K562 (cell line): ENCODE data around the gene HMGB2. TPM values are rescaled to one million over a fixed set of nuclear protein-coding genes. Genes with fewer than 3 reads are reported as not detected.

Experiments
- CHCHD3 ChIP-seq: fragments of 250-450 bp; sonication (Bioruptor Pico); IDR thresholded peaks from 2 replicates; pipeline ENCODE4 v2.1.2; 2022; ENCODE audit warnings: mild to moderate bottlenecking
- GATA2 ChIP-seq: sonication (generic); formaldehyde crosslinking; IDR thresholded peaks from 2 replicates; pipeline ENCODE4 v1.4.0; 2020; ENCODE audit warnings: mild to moderate bottlenecking, missing genetic modification reagents
- HDAC3 ChIP-seq: fragments of 450-650 bp; IDR thresholded peaks from 2 replicates; pipeline ENCODE4 v1.6.1; 2018; ENCODE audit warnings: borderline replicate concordance, mild to moderate bottlenecking, moderate library complexity; ENCODE audit not compliant: partially characterized antibody
- MCM3 ChIP-seq: fragments of 450-650 bp; IDR thresholded peaks from 2 replicates; pipeline ENCODE4 v1.6.1; 2016
- NFIC ChIP-seq: fragments of 450-650 bp; IDR thresholded peaks from 2 replicates; pipeline ENCODE4 v1.6.1; 2017; ENCODE audit warnings: mild to moderate bottlenecking, inconsistent platforms
- NFRKB ChIP-seq: fragments of 450-650 bp; IDR thresholded peaks from 2 replicates; pipeline ENCODE4 v1.6.1; 2016; ENCODE audit warnings: low read depth
- NR2C1 ChIP-seq, 2 experiments: fragments of 450-650 bp; IDR thresholded peaks; 2 replicates each; pipeline ENCODE4 v1.6.1; 2017; ENCODE audit warnings: mild to moderate bottlenecking in 2 of 2, antibody characterized with exemption in 1 of 2, inconsistent platforms in 1 of 2, missing compliant biosample characterization in 1 of 2, missing genetic modification characterization in 1 of 2
- PHB ChIP-seq: fragments of 250-450 bp; sonication (Bioruptor Pico); IDR thresholded peaks from 2 replicates; pipeline ENCODE4 v1.5.0; 2021
- POLR2B ChIP-seq: fragments of 450-650 bp; IDR thresholded peaks from 2 replicates; pipeline ENCODE4 v1.6.1; 2018; ENCODE audit warnings: low read depth; ENCODE audit not compliant: partially characterized antibody
- RBBP5 ChIP-seq: fragments of 200-600 bp; sonication (generic); IDR thresholded peaks from 2 replicates; pipeline ENCODE4 v1.6.1; 2012; ENCODE audit warnings: borderline replicate concordance, mild to moderate bottlenecking, low read length, control low read depth, inconsistent platforms; ENCODE audit not compliant: insufficient read depth, poor library complexity, severe bottlenecking
- SIN3B ChIP-seq: fragments of 450-650 bp; IDR thresholded peaks from 2 replicates; pipeline ENCODE4 v1.6.1; 2017; ENCODE audit warnings: low read depth, mild to moderate bottlenecking, moderate library complexity
- SNIP1 ChIP-seq: fragments of 450-650 bp; IDR thresholded peaks from 2 replicates; pipeline ENCODE4 v1.7.1; 2017; ENCODE audit warnings: low read depth, mild to moderate bottlenecking
- THRAP3 ChIP-seq: fragments of 450-650 bp; IDR thresholded peaks from 2 replicates; pipeline ENCODE4 v1.6.1; 2016; ENCODE audit warnings: mild to moderate bottlenecking, inconsistent platforms, borderline replicate concordance
- ZC3H8 ChIP-seq: fragments of 450-650 bp; IDR thresholded peaks from 2 replicates; pipeline ENCODE4 v1.6.1; 2017
- ZNF197 ChIP-seq: fragments of 200-800 bp; sonication (Bioruptor generic); IDR thresholded peaks from 2 replicates; pipeline ENCODE4 v1.6.1; 2016; ENCODE audit warnings: low read depth, missing genetic modification characterization, missing compliant biosample characterization
- ZNF274 ChIP-seq: IDR thresholded peaks from 2 replicates; pipeline ENCODE4 v1.6.1; 2011; ENCODE audit warnings: low read depth, mild to moderate bottlenecking, low read length, moderate library complexity, borderline replicate concordance
- ZZZ3 ChIP-seq: fragments of 450-650 bp; IDR thresholded peaks from 2 replicates; pipeline ENCODE4 v1.6.1; 2016; ENCODE audit warnings: antibody characterized with exemption, mild to moderate bottlenecking, moderate library complexity
- polyA plus RNA-seq, 8 experiments: library from polyadenylated mRNA; depleted of rRNA in 4 of 8; stranded (reverse) in 5 of 8; unstranded in 3 of 8; fragments of >200 nt; fragmentation: Nextera tagmentation in 2 of 8; fragmentation: Illumina TruSeq in 1 of 8; extraction: Ambion mirVana in 2 of 8; extraction: Trizol in 1 of 8; gene quantifications; 2 replicates each; pipeline versions ENCODE4 v1.2.1 to v1.2.3, GENCODE V29; 2011 to 2014; ENCODE audit warnings: inconsistent platforms in 1 of 8, missing spikeins in 1 of 8
- total RNA-seq, 7 experiments: library from RNA; depleted of rRNA in 6 of 7; stranded (reverse); fragments of >200 nt in 6 of 7; fragmentation: Illumina TruSeq in 2 of 7; extraction: Trizol in 2 of 7; gene quantifications; 2 replicates each; pipeline versions ENCODE4 v1.2.1 to v1.2.3, GENCODE V29; 2011 to 2021; ENCODE audit warnings: low replicate concordance in 1 of 7
- TF ChIP-seq, protein P1 (sequence below): fragments of 250-450 bp; sonication (Bioruptor Pico); IDR thresholded peaks from 2 replicates; pipeline ENCODE4 v1.8.0; 2022; ENCODE audit warnings: moderate library complexity, mild to moderate bottlenecking, inconsistent platforms
- TF ChIP-seq, protein P2 (sequence below): fragments of 450-650 bp; IDR thresholded peaks from 2 replicates; pipeline ENCODE4 v1.7.0; 2016; ENCODE audit warnings: borderline replicate concordance
- TF ChIP-seq, protein P3 (sequence below): fragments of 150-350 bp; conservative IDR thresholded peaks from 2 replicates; pipeline ENCODE4 v1.6.1; 2014; ENCODE audit warnings: low read length
- TF ChIP-seq, protein P4 (sequence below), 3 experiments: IDR thresholded peaks in 2 of 3; conservative IDR thresholded peaks in 1 of 3; 2 replicates each; pipeline ENCODE4 v1.5.1; 2011 to 2012; ENCODE audit warnings: low read length in 3 of 3, mild to moderate bottlenecking in 3 of 3, control low read depth in 2 of 3, improper control_type of control experiment in 1 of 3, inconsistent platforms in 1 of 3, low read depth in 1 of 3, mixed read lengths in 1 of 3, moderate library complexity in 1 of 3; ENCODE audit not compliant: insufficient read depth in 2 of 3

HMGB2 gene
- total and polyA plus RNA-seq, 9 of the 15 experiments (the other 6 are each of a cell fraction or from before 2014, with no cell fraction given): 309 to 822 (median 626) TPM

DNA sequence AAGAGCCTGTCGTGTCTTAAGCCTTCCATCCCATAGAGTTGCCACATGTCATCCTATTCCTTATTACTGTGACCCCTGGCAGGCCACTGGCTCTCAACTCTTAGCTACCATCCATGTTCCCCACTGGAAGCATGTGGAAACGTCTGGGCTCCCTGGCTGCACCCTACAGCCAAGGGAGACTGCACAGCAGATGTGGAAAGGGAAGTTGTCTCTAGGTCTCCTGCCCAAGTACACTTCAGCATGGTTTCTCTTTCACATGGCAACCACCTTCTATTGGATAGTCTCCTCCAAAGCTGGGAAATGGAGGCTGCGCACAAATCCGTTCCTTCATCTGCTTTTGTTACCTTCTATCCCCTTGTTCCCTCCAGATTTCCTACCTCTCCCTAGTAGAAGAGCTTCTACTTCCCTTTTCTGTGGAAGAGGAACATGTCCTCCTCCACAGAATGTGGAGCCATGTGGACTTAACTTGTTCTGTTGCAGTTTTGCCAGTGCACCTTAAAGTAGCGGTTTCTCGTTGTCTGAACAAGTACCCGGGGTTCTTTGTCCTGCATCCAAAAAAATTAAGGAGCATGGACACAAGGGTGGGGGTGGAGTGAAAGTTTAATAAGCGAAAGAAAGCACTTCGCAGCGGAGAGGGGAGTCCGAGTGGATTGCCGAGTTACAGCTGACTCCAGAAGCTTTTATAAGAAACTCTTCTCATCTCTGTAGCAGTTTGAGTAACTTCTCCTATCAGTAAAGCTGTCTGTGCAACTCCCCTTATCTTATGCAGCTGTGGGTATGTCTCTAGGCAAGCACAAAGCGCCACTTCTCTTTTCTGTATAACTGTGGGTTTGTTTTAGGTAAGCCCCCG is 52.5 kb downstream of the HMGB2 start (continued):
- TF ChIP-seq, protein P1, sequence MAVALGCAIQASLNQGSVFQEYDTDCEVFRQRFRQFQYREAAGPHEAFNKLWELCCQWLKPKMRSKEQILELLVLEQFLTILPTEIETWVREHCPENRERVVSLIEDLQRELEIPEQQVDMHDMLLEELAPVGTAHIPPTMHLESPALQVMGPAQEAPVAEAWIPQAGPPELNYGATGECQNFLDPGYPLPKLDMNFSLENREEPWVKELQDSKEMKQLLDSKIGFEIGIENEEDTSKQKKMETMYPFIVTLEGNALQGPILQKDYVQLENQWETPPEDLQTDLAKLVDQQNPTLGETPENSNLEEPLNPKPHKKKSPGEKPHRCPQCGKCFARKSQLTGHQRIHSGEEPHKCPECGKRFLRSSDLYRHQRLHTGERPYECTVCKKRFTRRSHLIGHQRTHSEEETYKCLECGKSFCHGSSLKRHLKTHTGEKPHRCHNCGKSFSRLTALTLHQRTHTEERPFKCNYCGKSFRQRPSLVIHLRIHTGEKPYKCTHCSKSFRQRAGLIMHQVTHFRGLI (CRISPR knock-in tag): no peak
- TF ChIP-seq MCM3: no peak
- no peak for TF ChIP-seq ZC3H8
- no peak for TF ChIP-seq NFIC
- no peak for TF ChIP-seq NR2C1 (IDR thresholded peaks at IDR 0.05)
- TF ChIP-seq NR2C1 (tag; IDR thresholded peaks at IDR 0.05): no peak
- no peak for TF ChIP-seq THRAP3
- no peak for TF ChIP-seq POLR2B
- no peak for TF ChIP-seq RBBP5
- TF ChIP-seq, protein P2, sequence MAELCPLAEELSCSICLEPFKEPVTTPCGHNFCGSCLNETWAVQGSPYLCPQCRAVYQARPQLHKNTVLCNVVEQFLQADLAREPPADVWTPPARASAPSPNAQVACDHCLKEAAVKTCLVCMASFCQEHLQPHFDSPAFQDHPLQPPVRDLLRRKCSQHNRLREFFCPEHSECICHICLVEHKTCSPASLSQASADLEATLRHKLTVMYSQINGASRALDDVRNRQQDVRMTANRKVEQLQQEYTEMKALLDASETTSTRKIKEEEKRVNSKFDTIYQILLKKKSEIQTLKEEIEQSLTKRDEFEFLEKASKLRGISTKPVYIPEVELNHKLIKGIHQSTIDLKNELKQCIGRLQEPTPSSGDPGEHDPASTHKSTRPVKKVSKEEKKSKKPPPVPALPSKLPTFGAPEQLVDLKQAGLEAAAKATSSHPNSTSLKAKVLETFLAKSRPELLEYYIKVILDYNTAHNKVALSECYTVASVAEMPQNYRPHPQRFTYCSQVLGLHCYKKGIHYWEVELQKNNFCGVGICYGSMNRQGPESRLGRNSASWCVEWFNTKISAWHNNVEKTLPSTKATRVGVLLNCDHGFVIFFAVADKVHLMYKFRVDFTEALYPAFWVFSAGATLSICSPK: no peak
- no peak for TF ChIP-seq ZNF274
- TF ChIP-seq, protein P3, sequence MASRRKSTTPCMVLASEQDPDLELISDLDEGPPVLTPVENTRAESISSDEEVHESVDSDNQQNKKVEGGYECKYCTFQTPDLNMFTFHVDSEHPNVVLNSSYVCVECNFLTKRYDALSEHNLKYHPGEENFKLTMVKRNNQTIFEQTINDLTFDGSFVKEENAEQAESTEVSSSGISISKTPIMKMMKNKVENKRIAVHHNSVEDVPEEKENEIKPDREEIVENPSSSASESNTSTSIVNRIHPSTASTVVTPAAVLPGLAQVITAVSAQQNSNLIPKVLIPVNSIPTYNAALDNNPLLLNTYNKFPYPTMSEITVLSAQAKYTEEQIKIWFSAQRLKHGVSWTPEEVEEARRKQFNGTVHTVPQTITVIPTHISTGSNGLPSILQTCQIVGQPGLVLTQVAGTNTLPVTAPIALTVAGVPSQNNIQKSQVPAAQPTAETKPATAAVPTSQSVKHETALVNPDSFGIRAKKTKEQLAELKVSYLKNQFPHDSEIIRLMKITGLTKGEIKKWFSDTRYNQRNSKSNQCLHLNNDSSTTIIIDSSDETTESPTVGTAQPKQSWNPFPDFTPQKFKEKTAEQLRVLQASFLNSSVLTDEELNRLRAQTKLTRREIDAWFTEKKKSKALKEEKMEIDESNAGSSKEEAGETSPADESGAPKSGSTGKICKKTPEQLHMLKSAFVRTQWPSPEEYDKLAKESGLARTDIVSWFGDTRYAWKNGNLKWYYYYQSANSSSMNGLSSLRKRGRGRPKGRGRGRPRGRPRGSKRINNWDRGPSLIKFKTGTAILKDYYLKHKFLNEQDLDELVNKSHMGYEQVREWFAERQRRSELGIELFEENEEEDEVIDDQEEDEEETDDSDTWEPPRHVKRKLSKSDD: no peak
- TF ChIP-seq NFRKB: no peak
- TF ChIP-seq HDAC3: no peak
- TF ChIP-seq ZZZ3: no peak
- TF ChIP-seq, protein P4, sequence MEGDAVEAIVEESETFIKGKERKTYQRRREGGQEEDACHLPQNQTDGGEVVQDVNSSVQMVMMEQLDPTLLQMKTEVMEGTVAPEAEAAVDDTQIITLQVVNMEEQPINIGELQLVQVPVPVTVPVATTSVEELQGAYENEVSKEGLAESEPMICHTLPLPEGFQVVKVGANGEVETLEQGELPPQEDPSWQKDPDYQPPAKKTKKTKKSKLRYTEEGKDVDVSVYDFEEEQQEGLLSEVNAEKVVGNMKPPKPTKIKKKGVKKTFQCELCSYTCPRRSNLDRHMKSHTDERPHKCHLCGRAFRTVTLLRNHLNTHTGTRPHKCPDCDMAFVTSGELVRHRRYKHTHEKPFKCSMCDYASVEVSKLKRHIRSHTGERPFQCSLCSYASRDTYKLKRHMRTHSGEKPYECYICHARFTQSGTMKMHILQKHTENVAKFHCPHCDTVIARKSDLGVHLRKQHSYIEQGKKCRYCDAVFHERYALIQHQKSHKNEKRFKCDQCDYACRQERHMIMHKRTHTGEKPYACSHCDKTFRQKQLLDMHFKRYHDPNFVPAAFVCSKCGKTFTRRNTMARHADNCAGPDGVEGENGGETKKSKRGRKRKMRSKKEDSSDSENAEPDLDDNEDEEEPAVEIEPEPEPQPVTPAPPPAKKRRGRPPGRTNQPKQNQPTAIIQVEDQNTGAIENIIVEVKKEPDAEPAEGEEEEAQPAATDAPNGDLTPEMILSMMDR (IDR thresholded peaks at IDR 0.05 in 2 of 3, conservative IDR thresholded peaks at IDR 0.05 in 1 of 3; ENCODE audit: insufficient read depth in 2 of 3, low read depth in 1 of 3, low read length in 3 of 3): 0 out of 6 replicates have a peak, but pooled peaks of 1 of the 3 experiments have one; percentile 21
- TF ChIP-seq GATA2 (CRISPR knock-in tag): peak; percentile 79
- no peak for TF ChIP-seq CHCHD3
- TF ChIP-seq PHB: no peak
- TF ChIP-seq ZNF197 (CRISPR knock-in tag): no peak
- TF ChIP-seq SIN3B: no peak
- no peak for TF ChIP-seq SNIP1
